ENCODE data around the gene HSD17B2.
"Not testable (repeated sequence)": the region's sequence is repeated elsewhere in the genome, so short reads cannot be mapped to it uniquely, and the experiment has no call there.

The HSD17B2 gene

GRCh38 chr16:82136956-82137821 lies 102.1 kb downstream of the HSD17B2 start:
- DNase-seq: no peak

- DNase-seq: no peak
These were observed 102.7 kb downstream of the HSD17B2 start for GRCh38 chr16:82137822-82138167.

- peak; percentile 4 for DNase-seq
These were observed 103.6 kb downstream of the HSD17B2 start for GRCh38 chr16:82138478-82139285.

GRCh38 chr16:82139286-82139571 lies 104.2 kb downstream of the HSD17B2 start:
- DNase-seq: not testable (repeated sequence)

DNA sequence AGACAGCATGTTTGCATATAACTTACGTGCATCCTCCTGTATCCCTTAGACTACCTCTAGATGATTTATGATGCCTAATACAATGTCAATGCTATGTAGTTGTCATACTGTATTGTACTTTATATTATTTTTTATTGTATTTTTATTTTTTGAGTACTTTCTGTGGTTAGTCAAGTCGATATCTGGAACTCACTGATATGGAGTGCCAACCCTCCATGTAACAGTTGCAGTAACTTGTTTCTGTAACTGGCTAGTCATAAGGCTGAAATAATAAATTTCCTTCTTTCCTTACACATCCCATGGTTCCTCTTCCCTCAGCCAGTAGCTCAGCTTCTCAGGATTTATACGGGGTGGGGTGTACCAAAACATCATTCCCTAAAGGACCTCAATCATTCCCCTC lies 111.5 kb downstream of the HSD17B2 start:
- DNase-seq: no peak

GRCh38 chr16:82146957-82147356 lies 111.9 kb downstream of the HSD17B2 start:
- no peak for DNase-seq

DNA sequence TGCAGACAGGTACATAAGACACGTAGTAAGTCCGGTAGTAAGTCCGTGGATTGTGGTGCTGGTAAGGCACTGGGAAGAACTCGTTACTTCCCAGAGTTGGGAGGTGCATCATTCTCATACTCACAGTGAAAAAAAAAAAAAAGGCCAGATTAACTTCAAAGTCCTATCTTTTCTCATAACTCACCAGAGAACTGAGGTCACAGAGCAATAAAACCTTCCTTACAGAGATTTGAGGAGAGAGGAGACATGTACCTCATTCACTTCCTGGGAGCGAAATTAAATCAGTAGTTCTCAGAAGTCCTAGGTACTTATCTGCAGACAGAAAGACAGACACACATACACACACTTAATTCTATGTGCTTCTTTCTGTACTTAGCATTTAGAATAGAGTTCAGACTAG lies 112.5 kb downstream of the HSD17B2 start:
- DNase-seq: no peak
